IMR-90 (cell line): ENCODE data around the gene IGFBP7. TPM values are rescaled to one million over a fixed set of nuclear protein-coding genes. Genes with fewer than 3 reads are reported as not detected.

Experiments
- ATAC-seq: fragments of 200-7000 bp; cut with Tn5 transposase; 2 replicates; pipeline ENCODE4 v1.9.1; 2020; ENCODE audit warnings: low read depth, mild to moderate bottlenecking, moderate library complexity
- BruUV-seq: library from RNA; stranded (reverse); fragments of 400-500 nt; replicated peaks from 2 replicates; lab custom pipeline; 2021; lab: Mats Ljungman, UMichigan
- CTCF ChIA-PET: fragments of 300-600 bp; formaldehyde crosslinking; extraction: SDS; loops from one replicate; lab custom pipeline; 2021; ENCODE audit warnings: antibody characterized with exemption; lab: Yijun Ruan, JAX
- POLR2A ChIA-PET: fragments of 300-600 bp; sonication (Branson Sonifier 250); formaldehyde crosslinking; loops from one replicate; lab custom pipeline; 2022; ENCODE audit warnings: antibody characterized with exemption; ENCODE audit not compliant: unreplicated experiment; lab: Charles Lee
- DNase-seq: peaks from one replicate; pipeline ENCODE4 v3.0.0; 2013
- H2AFZ ChIP-seq: replicated peaks from 2 replicates; pipeline ENCODE3; 2013; ENCODE audit warnings: low read length, mild to moderate bottlenecking; ENCODE audit not compliant: poor library complexity
- H2AK5ac ChIP-seq: 2 replicates; pipeline ENCODE4 v1.6.1; 2013; ENCODE audit warnings: low read depth, low read length, inconsistent platforms
- H2AK9ac ChIP-seq: replicated peaks from 2 replicates; pipeline ENCODE3; 2013; ENCODE audit warnings: mild to moderate bottlenecking, low read depth, low read length, moderate library complexity; ENCODE audit not compliant: poor library complexity
- H2BK120ac ChIP-seq: 2 replicates; pipeline ENCODE4 v1.6.1; 2013; ENCODE audit warnings: low read depth, low read length, inconsistent platforms
- H2BK15ac ChIP-seq: 3 replicates; pipeline ENCODE4 v1.6.1; 2013; ENCODE audit warnings: low read depth, low read length, inconsistent platforms
- H2BK20ac ChIP-seq: 2 replicates; pipeline ENCODE4 v1.6.1; 2013; ENCODE audit warnings: low read depth, mild to moderate bottlenecking, inconsistent platforms, low read length, moderate library complexity
- H2BK5ac ChIP-seq: 2 replicates; pipeline ENCODE4 v1.6.1; 2013; ENCODE audit warnings: mild to moderate bottlenecking, low read depth, low read length, inconsistent platforms; ENCODE audit not compliant: poor library complexity, severe bottlenecking
- H3K14ac ChIP-seq: replicated peaks from 2 replicates; pipeline ENCODE4 v1.6.1; 2013; ENCODE audit warnings: low read depth, low read length, inconsistent platforms
- H3K18ac ChIP-seq: 2 replicates; pipeline ENCODE4 v1.6.1; 2013; ENCODE audit warnings: low read depth, low read length, control low read depth
- H3K23ac ChIP-seq: 2 replicates; pipeline ENCODE4 v1.6.1; 2013; ENCODE audit warnings: low read depth, low read length, inconsistent platforms
- H3K27ac ChIP-seq: 2 replicates; pipeline ENCODE4 v1.5.1; 2013; ENCODE audit warnings: mild to moderate bottlenecking, control low read depth, low read length; ENCODE audit not compliant: insufficient read depth
- H3K27me3 ChIP-seq: 2 replicates; pipeline ENCODE4 v1.6.1; 2013; ENCODE audit warnings: low read length; ENCODE audit not compliant: control insufficient read depth, insufficient read depth
- H3K36me3 ChIP-seq: 2 replicates; pipeline ENCODE4 v1.6.1; 2013; ENCODE audit warnings: low read length, mixed read lengths; ENCODE audit not compliant: control insufficient read depth, insufficient read depth
- H3K4ac ChIP-seq: 2 replicates; pipeline ENCODE4 v1.6.1; 2013; ENCODE audit warnings: low read depth, low read length, inconsistent platforms
- H3K4me1 ChIP-seq: 2 replicates; pipeline ENCODE4 v1.6.1; 2013; ENCODE audit warnings: low read length, mixed read lengths; ENCODE audit not compliant: control insufficient read depth, insufficient read depth
- H3K4me2 ChIP-seq: 2 replicates; pipeline ENCODE4 v1.6.1; 2013; ENCODE audit warnings: low read depth, mild to moderate bottlenecking, control low read depth, low read length, moderate library complexity
- H3K4me3 ChIP-seq: 2 replicates; pipeline ENCODE4 v1.5.1; 2013; ENCODE audit warnings: low read depth, mild to moderate bottlenecking, control low read depth, low read length, moderate library complexity; ENCODE audit not compliant: insufficient read depth
- H3K56ac ChIP-seq: 2 replicates; pipeline ENCODE4 v1.6.1; 2013; ENCODE audit warnings: low read length, inconsistent platforms; ENCODE audit not compliant: insufficient read depth; ENCODE audit errors: extremely low read depth
- H3K79me1 ChIP-seq, 2 experiments: 2 replicates each; pipeline ENCODE4 v1.6.1; 2013; ENCODE audit warnings: low read length in 2 of 2, inconsistent platforms in 1 of 2, low read depth in 1 of 2
- H3K9ac ChIP-seq: 2 replicates; pipeline ENCODE4 v1.6.1; 2013; ENCODE audit warnings: low read depth, low read length, control low read depth
- H3K9me1 ChIP-seq: 2 replicates; pipeline ENCODE4 v1.6.1; 2013; ENCODE audit warnings: low read length, inconsistent platforms; ENCODE audit not compliant: insufficient read depth
- H3K9me3 ChIP-seq: 2 replicates; pipeline ENCODE4 v1.6.1; 2013; ENCODE audit warnings: low read length; ENCODE audit not compliant: control insufficient read depth, insufficient read depth
- H4K20me1 ChIP-seq: 2 replicates; pipeline ENCODE4 v1.6.1; 2013; ENCODE audit warnings: low read length, inconsistent platforms; ENCODE audit not compliant: insufficient read depth
- H4K5ac ChIP-seq: 2 replicates; pipeline ENCODE4 v1.6.1; 2013; ENCODE audit warnings: mild to moderate bottlenecking, low read depth, low read length, control low read depth
- H4K8ac ChIP-seq, 2 experiments: 2 replicates each; pipeline ENCODE4 v1.6.1; 2013; ENCODE audit warnings: low read depth in 2 of 2, low read length in 2 of 2, control low read depth in 1 of 2, inconsistent platforms in 1 of 2
- H4K91ac ChIP-seq: 2 replicates; pipeline ENCODE4 v1.6.1; 2013; ENCODE audit warnings: low read depth, low read length, inconsistent platforms; ENCODE audit not compliant: insufficient read depth
- BHLHE40 ChIP-seq: fragments of 150-350 bp; IDR thresholded peaks from 2 replicates; pipeline ENCODE4 v1.6.1; 2016; ENCODE audit warnings: mild to moderate bottlenecking, low read depth, low read length
- POLR2A ChIP-seq: IDR thresholded peaks from 2 replicates; pipeline ENCODE4 v1.6.1; 2012; ENCODE audit warnings: mild to moderate bottlenecking, low read depth, low read length
- SMC3 ChIP-seq: fragments of 150-350 bp; IDR thresholded peaks from 2 replicates; pipeline ENCODE4 v1.6.1; 2016; ENCODE audit warnings: low read depth, mild to moderate bottlenecking, antibody characterized with exemption, low read length, moderate library complexity
- WGBS, 2 experiments: methylation state at CpG; one replicate each; pipeline versions ENCODE4 v1.1.5 to v1.1.7; 2013; ENCODE audit warnings: missing lambda C conversion rate in 2 of 2; ENCODE audit not compliant: insufficient read length in 1 of 2; ENCODE audit errors: extremely low coverage in 2 of 2; 5-methylcytosine and 5-hydroxymethylcytosine counted together
- dilution Hi-C: fragments of 300-500 bp; cut with HindIII; formaldehyde crosslinking; loops from one replicate; pipeline ENCODE4 v1.14.3; 2018; ENCODE audit warnings: low sequenced_read_pairs; ENCODE audit not compliant: unreplicated experiment
- in situ Hi-C: fragments of 300-500 bp; cut with MboI; formaldehyde crosslinking; loops from 3 replicates; pipeline ENCODE4 v1.14.3; 2019; ENCODE audit warnings: low sequenced_read_pairs, inconsistent platforms, mixed read lengths
- intact Hi-C: fragments of 100-400 bp; cut with micrococcal nuclease; formaldehyde crosslinking; loops from 2 replicates; pipeline ENCODE4 v1.10.0; 2022
- polyA plus RNA-seq, 3 experiments: library from polyadenylated mRNA; depleted of rRNA; stranded (reverse); fragments of >200 nt; gene quantifications; 2 replicates each; pipeline ENCODE4 v1.2.3, GENCODE V29; 2012; ENCODE audit warnings: low replicate concordance in 1 of 3
- total RNA-seq: library from RNA; depleted of rRNA; stranded (reverse); fragments of >200 nt; gene quantifications from 2 replicates; pipeline ENCODE4 v1.2.3, GENCODE V29; 2012
- TF ChIP-seq, protein P1 (sequence below): conservative IDR thresholded peaks from 2 replicates; pipeline ENCODE4 v1.5.1; 2012; ENCODE audit warnings: mild to moderate bottlenecking, low read depth, low read length, improper control_type of control experiment

The IGFBP7 gene
- total and polyA plus RNA-seq, 2 of the 4 experiments (the other 2 are of a cell fraction), result 33.2 to 267 TPM

DNA sequence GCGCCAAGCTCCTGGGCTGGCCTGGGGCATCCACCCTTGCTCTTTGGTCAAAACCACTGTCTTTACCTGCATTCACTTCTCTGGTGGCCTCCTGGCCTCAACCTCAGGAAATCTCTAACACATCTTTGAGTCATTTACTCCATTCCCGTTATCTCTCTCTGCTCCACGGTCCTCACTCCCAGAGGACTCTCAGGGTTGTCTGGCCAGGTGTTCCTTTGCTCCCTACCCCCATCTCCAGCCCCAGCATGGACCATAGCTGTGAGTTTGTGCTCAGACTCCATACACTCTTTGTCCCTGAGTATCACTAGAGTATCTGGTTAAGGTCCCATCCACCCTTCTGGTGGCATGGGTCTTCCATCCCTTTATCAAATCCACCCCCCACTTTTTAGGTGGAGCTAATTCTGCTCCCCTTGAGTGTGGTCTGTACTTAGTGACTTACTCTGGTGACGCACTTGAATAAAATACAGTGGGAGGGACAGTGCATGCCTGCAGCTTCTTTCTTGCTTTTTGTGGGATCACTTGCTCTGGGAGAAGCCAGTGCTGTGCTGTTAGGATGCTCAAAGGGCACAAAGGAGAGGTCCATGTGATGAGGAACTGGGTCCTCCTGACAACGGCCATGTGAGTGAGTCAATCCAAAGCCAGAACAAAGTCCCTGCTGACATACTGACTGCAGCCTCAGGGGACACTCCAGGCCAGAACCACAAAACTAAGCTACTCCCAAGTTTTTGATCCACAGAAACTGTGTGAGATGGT, 44.3 kb downstream of the IGFBP7 start:
- ChIA-PET CTCF (interaction anchor here (0.7 to 1.6 kb wide), 8 partner anchors 10 to 976 kb away, joined by 3 to 10 read pairs (median 4); no protein-coding TSS in a partner anchor), POLR2A (interaction anchor here (0.6 to 0.9 kb wide), 3 partner anchors 10 to 53 kb away, joined by 3 to 5 read pairs (median 3); no protein-coding TSS in a partner anchor)
- peak overlapping the region; percentile 26 for H3K9ac ChIP-seq
- DNase-seq (peak; percentile 41), ATAC-seq (peak; percentile 4; the same call in 1 of the 2 replicates)
- no peaks in the 10 kb centered on the region for H3K9me3 ChIP-seq
- dilution Hi-C loops, result no loop called here
- H4K5ac ChIP-seq, result peak overlapping the region; percentile 76
- H3K9me1 ChIP-seq, result peaks cover 20% of the 10 kb centered on the region
- peak overlapping the region; percentile 86 for H4K91ac ChIP-seq
- TF ChIP-seq, protein P1, sequence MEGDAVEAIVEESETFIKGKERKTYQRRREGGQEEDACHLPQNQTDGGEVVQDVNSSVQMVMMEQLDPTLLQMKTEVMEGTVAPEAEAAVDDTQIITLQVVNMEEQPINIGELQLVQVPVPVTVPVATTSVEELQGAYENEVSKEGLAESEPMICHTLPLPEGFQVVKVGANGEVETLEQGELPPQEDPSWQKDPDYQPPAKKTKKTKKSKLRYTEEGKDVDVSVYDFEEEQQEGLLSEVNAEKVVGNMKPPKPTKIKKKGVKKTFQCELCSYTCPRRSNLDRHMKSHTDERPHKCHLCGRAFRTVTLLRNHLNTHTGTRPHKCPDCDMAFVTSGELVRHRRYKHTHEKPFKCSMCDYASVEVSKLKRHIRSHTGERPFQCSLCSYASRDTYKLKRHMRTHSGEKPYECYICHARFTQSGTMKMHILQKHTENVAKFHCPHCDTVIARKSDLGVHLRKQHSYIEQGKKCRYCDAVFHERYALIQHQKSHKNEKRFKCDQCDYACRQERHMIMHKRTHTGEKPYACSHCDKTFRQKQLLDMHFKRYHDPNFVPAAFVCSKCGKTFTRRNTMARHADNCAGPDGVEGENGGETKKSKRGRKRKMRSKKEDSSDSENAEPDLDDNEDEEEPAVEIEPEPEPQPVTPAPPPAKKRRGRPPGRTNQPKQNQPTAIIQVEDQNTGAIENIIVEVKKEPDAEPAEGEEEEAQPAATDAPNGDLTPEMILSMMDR, result 0 out of 2 replicates have a peak, but pooled peaks have one; percentile 5
- TF ChIP-seq BHLHE40 (no peak), SMC3 (no peak), POLR2A (peak; percentile 51; the same call in 1 of the 2 replicates)
- H3K4ac ChIP-seq, result peak overlapping the region; percentile 99
- peaks cover 6% of the 10 kb centered on the region for H4K20me1 ChIP-seq
- BruUV-seq, result no TSS peak
- H3K4me1 ChIP-seq, result peaks cover 31% of the 10 kb centered on the region
- H3K79me1 ChIP-seq, result peaks cover 8 to 69% of the 10 kb centered on the region in 2 experiments
- 56% methylated on average over 3 of the region's 5 CpGs; no CpG with 5 or more reads in 1 of the 2 experiments for WGBS, 2 experiments
- in situ Hi-C loops, result no loop called here
- H2BK5ac ChIP-seq, result peak overlapping the region; percentile 87
- H3K56ac ChIP-seq, result peak overlapping the region; percentile 84
- H2BK15ac ChIP-seq, result peak overlapping the region; percentile 98
- no peak overlapping the region; the same call in 1 of the 2 replicates for H3K4me3 ChIP-seq
- H3K23ac ChIP-seq, result peak overlapping the region; percentile 94
- peak overlapping the region; percentile 98 for H2BK20ac ChIP-seq
- H2AFZ ChIP-seq, result peak overlapping the region; percentile 69
- intact Hi-C loops, result loop anchor here (1.0 to 5.0 kb wide), 2 partner anchors 15 to 46 kb away; partner anchors contain the start of gene IGFBP7
- peak overlapping the region; percentile 71 for H3K18ac ChIP-seq
- H3K14ac ChIP-seq, result peak overlapping the region; percentile 85
- H3K4me2 ChIP-seq, result peak overlapping the region; percentile 16
- H3K36me3 ChIP-seq, result no peaks in the 10 kb centered on the region
- peak overlapping the region; percentile 62 to 89 for H4K8ac ChIP-seq
- peak overlapping the region; percentile 81 for H2AK9ac ChIP-seq
- H3K27ac ChIP-seq, result peak overlapping the region; percentile 58
- H2BK120ac ChIP-seq, result peak overlapping the region; percentile 99
- peak overlapping the region; percentile 97 for H2AK5ac ChIP-seq
- H3K27me3 ChIP-seq, result no peaks in the 10 kb centered on the region
